A549 treated with AZD9567 at 1 μM for 4 hours (cell line): ENCODE measurements around the gene PSMA3. TPM values are rescaled to one million over a fixed set of nuclear protein-coding genes. Genes with fewer than 3 reads are reported as not detected.

Experiments
- total RNA-seq: library from RNA; stranded (reverse); fragments of 200-300 nt; extraction: Qiagen RNA extraction; gene quantifications from 5 replicates; pipeline ENCODE4 v1.2.3, GENCODE V29; 2022; ENCODE audit not compliant: insufficient read depth

PSMA3 gene
- total RNA-seq: 181 to 270 TPM (median 189 TPM) in 5 replicates

GRCh38 chr14:58244556-58245387 lies at the start of gene PSMA3:
Gene PSMA3, plus strand, starts transcription at chr14:58244843. Its CDS starts 78 bp downstream, at chr14:58244921.

GRCh38 chr14:58199726-58200479 lies 44.7 kb upstream of the PSMA3 start, which contains the start of gene ACTR10:
Gene ACTR10, plus strand, starts transcription at chr14:58200149. Its CDS starts 69 bp downstream, at chr14:58200218.

GRCh38 chr14:58298477-58299400 lies 54.1 kb downstream of the PSMA3 start, which contains the start of gene ARID4A:
Gene ARID4A, plus strand, starts transcription at chr14:58298555. Its CDS starts 1,300 bp downstream, at chr14:58299855.

Other genes with a start within 250 kb of the PSMA3 start
- 0.37 to 0.87 TPM (median 0.67 TPM) in 4 of 5 replicates, not detected in the other for gene ARMH4, start 92.6 kb upstream of the PSMA3 start, total RNA-seq
- gene ACTR10, start 44.7 kb upstream of the PSMA3 start, total RNA-seq: 48.2 to 78.7 TPM (median 51.7 TPM) in 5 replicates
- 3.7 to 6.0 TPM (median 5.5 TPM) in 5 replicates for gene ARID4A, start 53.7 kb downstream of the PSMA3 start, total RNA-seq
- gene TOMM20L, start 151.1 kb downstream of the PSMA3 start, total RNA-seq: not detected in 5 replicates
- gene TIMM9, start 182.7 kb downstream of the PSMA3 start, total RNA-seq: 50.4 to 73.6 TPM (median 69.6 TPM) in 5 replicates
- 7.7 to 21.5 TPM (median 8.2 TPM) in 5 replicates for gene KIAA0586, start 182.9 kb downstream of the PSMA3 start, total RNA-seq